Prostate gland (tissue), 2 donors: Measurements from ENCODE around the gene CSRP1.

ENCODE experiments used
- POLR2A ChIP-seq: fragments of 450-650 bp; IDR thresholded peaks from one replicate; pipeline ENCODE4 v1.6.1; 2016; ENCODE audit warnings: antibody characterized with exemption, mild to moderate bottlenecking
- POLR2AphosphoS5 ChIP-seq: sonication (generic); formaldehyde crosslinking; IDR thresholded peaks from one replicate; pipeline ENCODE4 v1.6.1; 2017; ENCODE audit warnings: antibody characterized with exemption
- TF ChIP-seq, protein P1 (sequence below), 4 experiments: fragments of 200-600 bp in 2 of 4; fragments of 450-650 bp in 2 of 4; sonication (generic) in 2 of 4; IDR thresholded peaks; 1 replicate in 3 of 4; 2 replicates in 1 of 4; pipeline ENCODE4 v1.5.1; 2016 to 2019; ENCODE audit warnings: antibody characterized with exemption in 4 of 4, mild to moderate bottlenecking in 2 of 4, moderate library complexity in 2 of 4

- TF ChIP-seq, protein P1, sequence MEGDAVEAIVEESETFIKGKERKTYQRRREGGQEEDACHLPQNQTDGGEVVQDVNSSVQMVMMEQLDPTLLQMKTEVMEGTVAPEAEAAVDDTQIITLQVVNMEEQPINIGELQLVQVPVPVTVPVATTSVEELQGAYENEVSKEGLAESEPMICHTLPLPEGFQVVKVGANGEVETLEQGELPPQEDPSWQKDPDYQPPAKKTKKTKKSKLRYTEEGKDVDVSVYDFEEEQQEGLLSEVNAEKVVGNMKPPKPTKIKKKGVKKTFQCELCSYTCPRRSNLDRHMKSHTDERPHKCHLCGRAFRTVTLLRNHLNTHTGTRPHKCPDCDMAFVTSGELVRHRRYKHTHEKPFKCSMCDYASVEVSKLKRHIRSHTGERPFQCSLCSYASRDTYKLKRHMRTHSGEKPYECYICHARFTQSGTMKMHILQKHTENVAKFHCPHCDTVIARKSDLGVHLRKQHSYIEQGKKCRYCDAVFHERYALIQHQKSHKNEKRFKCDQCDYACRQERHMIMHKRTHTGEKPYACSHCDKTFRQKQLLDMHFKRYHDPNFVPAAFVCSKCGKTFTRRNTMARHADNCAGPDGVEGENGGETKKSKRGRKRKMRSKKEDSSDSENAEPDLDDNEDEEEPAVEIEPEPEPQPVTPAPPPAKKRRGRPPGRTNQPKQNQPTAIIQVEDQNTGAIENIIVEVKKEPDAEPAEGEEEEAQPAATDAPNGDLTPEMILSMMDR (IDR thresholded peaks at IDR 0.05) = no peak
- TF ChIP-seq POLR2AphosphoS5 (peak; percentile 94), POLR2A (peak; percentile 76)
Observed at GRCh38 chr1:201503397-201504176, 3.3 kb downstream of the CSRP1 start.
